Liver (tissue), 9 donors: ENCODE measurements around the gene CHMP1A. TPM values are rescaled to one million over a fixed set of nuclear protein-coding genes. Genes with fewer than 3 reads are reported as not detected.

Experiments
- DNase-seq: peaks from one replicate; pipeline ENCODE4 v3.0.0-alpha.2; 2017; ENCODE audit warnings: low spot score
- H3K27ac ChIP-seq, 2 donors: one replicate each; pipeline ENCODE4 v1.7.0; 2013; ENCODE audit warnings: inconsistent platforms in 2 of 2, low read length in 2 of 2, control low read depth in 1 of 2, low read depth in 1 of 2, mild to moderate bottlenecking in 1 of 2
- H3K27me3 ChIP-seq, 4 donors: one replicate each; pipeline versions ENCODE4 v1.6.1 to v1.7.0; 2013; ENCODE audit warnings: low read length in 3 of 4, inconsistent platforms in 1 of 4, mild to moderate bottlenecking in 1 of 4, moderate library complexity in 1 of 4; ENCODE audit not compliant: control insufficient read depth in 4 of 4, insufficient read depth in 4 of 4
- H3K36me3 ChIP-seq, 4 donors: one replicate each; pipeline versions ENCODE4 v1.6.1 to v1.7.0; 2013; ENCODE audit warnings: low read length in 3 of 4, mild to moderate bottlenecking in 3 of 4, low read depth in 1 of 4, moderate library complexity in 1 of 4; ENCODE audit not compliant: control insufficient read depth in 4 of 4, insufficient read depth in 3 of 4
- H3K4me1 ChIP-seq, 4 donors: one replicate each; pipeline versions ENCODE4 v1.6.1 to v1.7.0; 2013; ENCODE audit warnings: low read length in 3 of 4, mild to moderate bottlenecking in 3 of 4, moderate library complexity in 1 of 4; ENCODE audit not compliant: control insufficient read depth in 4 of 4, insufficient read depth in 4 of 4
- H3K4me3 ChIP-seq, 3 donors: one replicate each; pipeline versions ENCODE4 v1.6.1 to v1.7.0; 2013; ENCODE audit warnings: low read length in 3 of 3, control low read depth in 1 of 3, low read depth in 1 of 3, mild to moderate bottlenecking in 1 of 3
- H3K9ac ChIP-seq, 2 donors: one replicate each; pipeline ENCODE4 v1.7.0; 2013; ENCODE audit warnings: low read length in 2 of 2, mild to moderate bottlenecking in 2 of 2, moderate library complexity in 2 of 2, control low read depth in 1 of 2, low read depth in 1 of 2
- H3K9me3 ChIP-seq, 4 donors: one replicate each; pipeline versions ENCODE4 v1.6.1 to v1.7.0; 2013; ENCODE audit warnings: low read length in 3 of 4; ENCODE audit not compliant: control insufficient read depth in 4 of 4
- FOXA1 ChIP-seq: IDR thresholded peaks from 2 replicates; pipeline ENCODE4 v1.6.1; 2016; ENCODE audit warnings: antibody characterized with exemption
- FOXA2 ChIP-seq: IDR thresholded peaks from 2 replicates; pipeline ENCODE4 v1.6.1; 2016; ENCODE audit warnings: antibody characterized with exemption
- GABPA ChIP-seq, 2 donors: IDR thresholded peaks in 1 of 2; conservative IDR thresholded peaks in 1 of 2; 2 replicates each; pipeline ENCODE4 v1.6.1; 2016; ENCODE audit warnings: antibody characterized with exemption in 2 of 2, mild to moderate bottlenecking in 1 of 2, moderate library complexity in 1 of 2
- HNF4A ChIP-seq, 2 donors: conservative IDR thresholded peaks; 2 replicates each; pipeline ENCODE4 v1.6.1; 2016; ENCODE audit warnings: antibody characterized with exemption in 2 of 2, mild to moderate bottlenecking in 2 of 2
- HNF4G ChIP-seq: IDR thresholded peaks from 2 replicates; pipeline ENCODE4 v1.6.1; 2016; ENCODE audit warnings: antibody characterized with exemption
- JUND ChIP-seq, 2 donors: IDR thresholded peaks; 2 replicates each; pipeline ENCODE4 v1.6.1; 2016; ENCODE audit warnings: antibody characterized with exemption in 2 of 2
- MAX ChIP-seq: IDR thresholded peaks from 2 replicates; pipeline ENCODE4 v1.6.1; 2016; ENCODE audit warnings: antibody characterized with exemption
- NR2F2 ChIP-seq: IDR thresholded peaks from 2 replicates; pipeline ENCODE4 v1.6.1; 2016; ENCODE audit warnings: antibody characterized with exemption
- RAD21 ChIP-seq, 2 donors: IDR thresholded peaks; 2 replicates each; pipeline ENCODE4 v1.6.1; 2016; ENCODE audit warnings: antibody characterized with exemption in 2 of 2, mild to moderate bottlenecking in 2 of 2
- RXRA ChIP-seq, 2 donors: IDR thresholded peaks; 2 replicates each; pipeline ENCODE4 v1.6.1; 2017 to 2018; ENCODE audit warnings: antibody characterized with exemption in 2 of 2, mild to moderate bottlenecking in 1 of 2
- SP1 ChIP-seq: IDR thresholded peaks from 2 replicates; pipeline ENCODE4 v1.6.1; 2018; ENCODE audit warnings: antibody characterized with exemption, mild to moderate bottlenecking
- TAF1 ChIP-seq: conservative IDR thresholded peaks from 2 replicates; pipeline ENCODE4 v1.6.1; 2016; ENCODE audit warnings: antibody characterized with exemption, mild to moderate bottlenecking
- YY1 ChIP-seq: IDR thresholded peaks from 2 replicates; pipeline ENCODE4 v1.6.1; 2016; ENCODE audit warnings: antibody characterized with exemption, mild to moderate bottlenecking
- WGBS: extraction: QIAGEN DNeasy Blood & Tissue Kit; methylation state at CpG from one replicate; pipeline ENCODE4 v1.1.7; 2013; 5-methylcytosine and 5-hydroxymethylcytosine counted together
- polyA plus RNA-seq, 2 donors: library from polyadenylated mRNA; stranded (reverse) in 1 of 2; unstranded in 1 of 2; fragments of 200-250 nt in 1 of 2; fragments of >200 nt in 1 of 2; fragmentation: Nextera tagmentation in 1 of 2; extraction: Ambion mirVana in 1 of 2; gene quantifications; one replicate each; pipeline versions ENCODE4 v1.2.1 to v1.2.3, GENCODE V29; 2013 to 2015
- total RNA-seq, 2 donors: library from RNA; depleted of rRNA; stranded (reverse); fragments of >200 nt; gene quantifications; one replicate each; pipeline ENCODE4 v1.2.3, GENCODE V29; 2014
- TF ChIP-seq, protein P1 (sequence below): IDR thresholded peaks from 2 replicates; pipeline ENCODE4 v1.6.1; 2016; ENCODE audit warnings: antibody characterized with exemption, mild to moderate bottlenecking
- TF ChIP-seq, protein P2 (sequence below): IDR thresholded peaks from 2 replicates; pipeline ENCODE4 v1.6.1; 2016; ENCODE audit warnings: antibody characterized with exemption
- TF ChIP-seq, protein P3 (sequence below): IDR thresholded peaks from 2 replicates; pipeline ENCODE4 v1.6.1; 2016; ENCODE audit warnings: antibody characterized with exemption
- donor health status: healthy.
- donor health status: healthy.
- donor health status: healthy.
- donor health status: healthy.
- donor health status: healthy.

CHMP1A gene
- total and polyA plus RNA-seq, 4 donors = 25.7 to 36.7 (median 32.3) TPM

- 95% methylated on average over 22 of the region's 22 CpGs for WGBS
- Histone ChIP-seq H3K27me3 (no peaks in the 10 kb centered on the region), H3K36me3 (no peaks in the 10 kb centered on the region), H3K4me3 (no peak overlapping the region), H3K4me1 (no peaks in the 10 kb centered on the region), H3K9ac (no peak overlapping the region), H3K27ac (no peak overlapping the region), H3K9me3 (no peaks in the 10 kb centered on the region)
- TF ChIP-seq, protein P1, sequence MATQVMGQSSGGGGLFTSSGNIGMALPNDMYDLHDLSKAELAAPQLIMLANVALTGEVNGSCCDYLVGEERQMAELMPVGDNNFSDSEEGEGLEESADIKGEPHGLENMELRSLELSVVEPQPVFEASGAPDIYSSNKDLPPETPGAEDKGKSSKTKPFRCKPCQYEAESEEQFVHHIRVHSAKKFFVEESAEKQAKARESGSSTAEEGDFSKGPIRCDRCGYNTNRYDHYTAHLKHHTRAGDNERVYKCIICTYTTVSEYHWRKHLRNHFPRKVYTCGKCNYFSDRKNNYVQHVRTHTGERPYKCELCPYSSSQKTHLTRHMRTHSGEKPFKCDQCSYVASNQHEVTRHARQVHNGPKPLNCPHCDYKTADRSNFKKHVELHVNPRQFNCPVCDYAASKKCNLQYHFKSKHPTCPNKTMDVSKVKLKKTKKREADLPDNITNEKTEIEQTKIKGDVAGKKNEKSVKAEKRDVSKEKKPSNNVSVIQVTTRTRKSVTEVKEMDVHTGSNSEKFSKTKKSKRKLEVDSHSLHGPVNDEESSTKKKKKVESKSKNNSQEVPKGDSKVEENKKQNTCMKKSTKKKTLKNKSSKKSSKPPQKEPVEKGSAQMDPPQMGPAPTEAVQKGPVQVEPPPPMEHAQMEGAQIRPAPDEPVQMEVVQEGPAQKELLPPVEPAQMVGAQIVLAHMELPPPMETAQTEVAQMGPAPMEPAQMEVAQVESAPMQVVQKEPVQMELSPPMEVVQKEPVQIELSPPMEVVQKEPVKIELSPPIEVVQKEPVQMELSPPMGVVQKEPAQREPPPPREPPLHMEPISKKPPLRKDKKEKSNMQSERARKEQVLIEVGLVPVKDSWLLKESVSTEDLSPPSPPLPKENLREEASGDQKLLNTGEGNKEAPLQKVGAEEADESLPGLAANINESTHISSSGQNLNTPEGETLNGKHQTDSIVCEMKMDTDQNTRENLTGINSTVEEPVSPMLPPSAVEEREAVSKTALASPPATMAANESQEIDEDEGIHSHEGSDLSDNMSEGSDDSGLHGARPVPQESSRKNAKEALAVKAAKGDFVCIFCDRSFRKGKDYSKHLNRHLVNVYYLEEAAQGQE = no peak
- no peak for TF ChIP-seq RXRA (IDR thresholded peaks at IDR 0.05)
- no peak for TF ChIP-seq JUND (IDR thresholded peaks at IDR 0.05)
- no peak for TF ChIP-seq YY1
- TF ChIP-seq GABPA (IDR thresholded peaks at IDR 0.05 in 1 of 2, conservative IDR thresholded peaks at IDR 0.05 in 1 of 2) = no peak
- TF ChIP-seq NR2F2 = no peak
- TF ChIP-seq HNF4A (conservative IDR thresholded peaks at IDR 0.05) = no peak
- TF ChIP-seq RAD21 (IDR thresholded peaks at IDR 0.05) = no peak
- TF ChIP-seq FOXA1 = no peak
- TF ChIP-seq TAF1 = no peak
- no peak for TF ChIP-seq FOXA2
- TF ChIP-seq, protein P2, sequence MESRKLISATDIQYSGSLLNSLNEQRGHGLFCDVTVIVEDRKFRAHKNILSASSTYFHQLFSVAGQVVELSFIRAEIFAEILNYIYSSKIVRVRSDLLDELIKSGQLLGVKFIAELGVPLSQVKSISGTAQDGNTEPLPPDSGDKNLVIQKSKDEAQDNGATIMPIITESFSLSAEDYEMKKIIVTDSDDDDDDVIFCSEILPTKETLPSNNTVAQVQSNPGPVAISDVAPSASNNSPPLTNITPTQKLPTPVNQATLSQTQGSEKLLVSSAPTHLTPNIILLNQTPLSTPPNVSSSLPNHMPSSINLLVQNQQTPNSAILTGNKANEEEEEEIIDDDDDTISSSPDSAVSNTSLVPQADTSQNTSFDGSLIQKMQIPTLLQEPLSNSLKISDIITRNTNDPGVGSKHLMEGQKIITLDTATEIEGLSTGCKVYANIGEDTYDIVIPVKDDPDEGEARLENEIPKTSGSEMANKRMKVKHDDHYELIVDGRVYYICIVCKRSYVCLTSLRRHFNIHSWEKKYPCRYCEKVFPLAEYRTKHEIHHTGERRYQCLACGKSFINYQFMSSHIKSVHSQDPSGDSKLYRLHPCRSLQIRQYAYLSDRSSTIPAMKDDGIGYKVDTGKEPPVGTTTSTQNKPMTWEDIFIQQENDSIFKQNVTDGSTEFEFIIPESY = no peak
- no peak for TF ChIP-seq HNF4G
- TF ChIP-seq SP1 = no peak
- TF ChIP-seq, protein P3, sequence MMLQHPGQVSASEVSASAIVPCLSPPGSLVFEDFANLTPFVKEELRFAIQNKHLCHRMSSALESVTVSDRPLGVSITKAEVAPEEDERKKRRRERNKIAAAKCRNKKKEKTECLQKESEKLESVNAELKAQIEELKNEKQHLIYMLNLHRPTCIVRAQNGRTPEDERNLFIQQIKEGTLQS = no peak
- no peak for TF ChIP-seq MAX
- DNase-seq = no peak
These were observed 43.5 kb downstream of the CHMP1A start for GRCh38 chr16:89613954-89614459.

GRCh38 chr16:89613231-89613953 is 44.1 kb downstream of the CHMP1A start, which contains the start of gene DPEP1:
TSS of gene DPEP1 (plus strand) at chr16:89613642. CDS start at chr16:89630411, 16,769 bp downstream.
- no peak for TF ChIP-seq FOXA2
- TF ChIP-seq MAX = no peak
- no peaks in the 10 kb centered on the region for H3K9me3 ChIP-seq
- no peak for DNase-seq
- no peaks in the 10 kb centered on the region for H3K36me3 ChIP-seq
- H3K27me3 ChIP-seq = no peaks in the 10 kb centered on the region
- no peaks in the 10 kb centered on the region for H3K4me1 ChIP-seq
- H3K27ac ChIP-seq = no peak within 1 kb of the TSS
- WGBS = 82% methylated on average over 19 of the region's 19 CpGs
- no peak within 1 kb of the TSS for H3K4me3 ChIP-seq
- no peak within 1 kb of the TSS for H3K9ac ChIP-seq
